ENCODE measurements around the gene WDR86. TPM values are rescaled to one million over a fixed set of nuclear protein-coding genes. Genes with fewer than 3 reads are reported as not detected.

The WDR86 gene
- total RNA-seq, 1 experiment from 2014 or later = 8.1 TPM

DNA sequence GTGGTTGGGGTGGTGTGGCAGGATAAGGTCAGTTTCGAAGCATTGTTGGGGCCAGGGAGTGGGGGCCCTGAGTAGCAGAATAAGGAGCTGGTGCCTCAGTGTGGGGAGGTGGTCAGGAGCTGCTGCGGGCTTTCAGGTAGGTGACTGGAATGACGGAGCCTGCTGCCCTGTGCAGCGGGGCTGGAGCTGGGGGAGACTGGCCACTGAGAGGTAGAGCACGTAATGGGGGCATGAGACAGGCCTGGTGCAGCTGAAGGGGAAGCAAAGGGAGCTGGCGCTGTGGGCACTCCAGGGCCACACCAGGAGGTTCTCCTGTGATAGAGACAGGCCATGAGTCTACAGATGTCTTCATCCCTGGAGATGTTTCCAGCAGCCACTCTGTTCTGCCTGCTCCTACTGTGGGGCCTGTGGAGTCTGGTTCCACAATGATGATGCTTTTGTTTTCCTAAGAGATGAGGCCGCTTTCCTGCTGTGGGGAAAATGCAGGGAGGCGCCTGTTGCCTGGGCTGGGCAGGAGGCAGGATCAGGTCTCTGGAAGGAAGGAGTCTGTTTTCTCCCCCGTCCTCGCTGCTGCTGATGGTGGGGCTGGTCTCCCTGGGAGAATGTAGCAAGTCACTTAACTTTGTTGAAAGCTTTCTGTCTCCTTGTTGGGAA is 37.1 kb downstream of the WDR86 start:
- peaks cover 5 to 52% (median 39%) of the 10 kb centered on the region in 3 experiments for H3K36me3 Mint-ChIP-seq (ENCODE audit: insufficient read depth in 1 of 3, low read depth in 3 of 3)
- Histone ChIP-seq H3K23ac (ENCODE audit: insufficient read length, low read depth, low read length) (no peak overlapping the region), H4K8ac (replicated peaks; ENCODE audit: insufficient read length, low read depth, low read length) (no peak overlapping the region), H3K79me2 (ENCODE audit: insufficient read depth, low read length) (no peaks in the 10 kb centered on the region), H4K20me1 (ENCODE audit: control insufficient read depth, insufficient read depth, insufficient read length) (no peaks in the 10 kb centered on the region), H2BK5ac (ENCODE audit: insufficient read length, low read length) (no peak overlapping the region), H3K79me1 (ENCODE audit: insufficient read depth, low read depth, low read length, poor library complexity, severe bottlenecking) (no peaks in the 10 kb centered on the region), H2BK120ac (ENCODE audit: low read depth, low read length, poor library complexity, severe bottlenecking) (no peak overlapping the region), H3K4me1 (ENCODE audit: insufficient read depth, low read length) (no peaks in the 10 kb centered on the region), H3K56ac (ENCODE audit: insufficient read length, low read depth, low read length) (no peak overlapping the region), H3K4ac (ENCODE audit: low read depth, low read length) (no peak overlapping the region), H2AK5ac (ENCODE audit: insufficient read length, low read length) (no peak overlapping the region), H2BK12ac (ENCODE audit: insufficient read length, low read depth, low read length) (no peak overlapping the region), H2BK15ac (ENCODE audit: low read depth, low read length) (no peak overlapping the region), H3K4me2 (ENCODE audit: insufficient read depth, insufficient read length, low read length) (no peak overlapping the region), H2BK20ac (ENCODE audit: low read depth, low read length, poor library complexity, severe bottlenecking) (no peak overlapping the region), H4K91ac (ENCODE audit: insufficient read length, low read depth, low read length) (no peak overlapping the region), H3K14ac (ENCODE audit: insufficient read depth, low read length) (no peak overlapping the region; the same call in 1 of the 2 replicates), H3K27me3 (ENCODE audit: insufficient read depth, low read length) (no peaks in the 10 kb centered on the region), H3K27ac (ENCODE audit: insufficient read length, low read depth, low read length) (no peak overlapping the region), H2AFZ (ENCODE audit: low read length) (no peak overlapping the region), H3T11ph (ENCODE audit: low read length) (no peak overlapping the region), H3K18ac (ENCODE audit: insufficient read length, low read depth, low read length) (no peak overlapping the region), H3K9me3 (ENCODE audit: control insufficient read depth, low read depth, low read length) (no peaks in the 10 kb centered on the region), H3K23me2 (ENCODE audit: insufficient read length, low read depth, low read length, poor library complexity, severe bottlenecking) (no peaks in the 10 kb centered on the region), H4K5ac (ENCODE audit: insufficient read length, low read depth, low read length) (no peak overlapping the region), H3K9ac (ENCODE audit: extremely low read depth, insufficient read length, low read length) (no peak overlapping the region)
- no peaks in the 10 kb centered on the region for H3K9me3 Mint-ChIP-seq
- H3K4me1 Mint-ChIP-seq = peaks cover 20 to 24% of the 10 kb centered on the region in 2 experiments
- H3K4me3 Mint-ChIP-seq = peak overlapping the region in 1 of 2 experiments; percentile 2; a peak in 2 of 5 replicates
- no peaks in the 10 kb centered on the region; the same call in 1 of the 2 replicates for H3K27me3 Mint-ChIP-seq (ENCODE audit: low read depth)
- no CpG with 5 or more reads among the region's 10 CpGs for WGBS (ENCODE audit: extremely low coverage, insufficient read length, low lambda C conversion rate)
- peak overlapping the region in 2 of 3 experiments; percentile 58 to 89; a peak in 4 of 7 replicates for H3K27ac Mint-ChIP-seq
- peak; percentile 30 for DNase-seq
- TF ChIP-seq, protein P1, sequence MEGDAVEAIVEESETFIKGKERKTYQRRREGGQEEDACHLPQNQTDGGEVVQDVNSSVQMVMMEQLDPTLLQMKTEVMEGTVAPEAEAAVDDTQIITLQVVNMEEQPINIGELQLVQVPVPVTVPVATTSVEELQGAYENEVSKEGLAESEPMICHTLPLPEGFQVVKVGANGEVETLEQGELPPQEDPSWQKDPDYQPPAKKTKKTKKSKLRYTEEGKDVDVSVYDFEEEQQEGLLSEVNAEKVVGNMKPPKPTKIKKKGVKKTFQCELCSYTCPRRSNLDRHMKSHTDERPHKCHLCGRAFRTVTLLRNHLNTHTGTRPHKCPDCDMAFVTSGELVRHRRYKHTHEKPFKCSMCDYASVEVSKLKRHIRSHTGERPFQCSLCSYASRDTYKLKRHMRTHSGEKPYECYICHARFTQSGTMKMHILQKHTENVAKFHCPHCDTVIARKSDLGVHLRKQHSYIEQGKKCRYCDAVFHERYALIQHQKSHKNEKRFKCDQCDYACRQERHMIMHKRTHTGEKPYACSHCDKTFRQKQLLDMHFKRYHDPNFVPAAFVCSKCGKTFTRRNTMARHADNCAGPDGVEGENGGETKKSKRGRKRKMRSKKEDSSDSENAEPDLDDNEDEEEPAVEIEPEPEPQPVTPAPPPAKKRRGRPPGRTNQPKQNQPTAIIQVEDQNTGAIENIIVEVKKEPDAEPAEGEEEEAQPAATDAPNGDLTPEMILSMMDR (conservative IDR thresholded peaks at IDR 0.05) = no peak
